CD4-positive, alpha-beta T cell treated with Interferon alpha-2 for 1 hour (primary cell): ENCODE data around the gene TMEM242.

Experiments used
- DNase-seq, 2 donors: peaks; one replicate each; pipeline ENCODE4 v3.0.0-alpha.2; 2020 to 2022

Gene TMEM242

DNA sequence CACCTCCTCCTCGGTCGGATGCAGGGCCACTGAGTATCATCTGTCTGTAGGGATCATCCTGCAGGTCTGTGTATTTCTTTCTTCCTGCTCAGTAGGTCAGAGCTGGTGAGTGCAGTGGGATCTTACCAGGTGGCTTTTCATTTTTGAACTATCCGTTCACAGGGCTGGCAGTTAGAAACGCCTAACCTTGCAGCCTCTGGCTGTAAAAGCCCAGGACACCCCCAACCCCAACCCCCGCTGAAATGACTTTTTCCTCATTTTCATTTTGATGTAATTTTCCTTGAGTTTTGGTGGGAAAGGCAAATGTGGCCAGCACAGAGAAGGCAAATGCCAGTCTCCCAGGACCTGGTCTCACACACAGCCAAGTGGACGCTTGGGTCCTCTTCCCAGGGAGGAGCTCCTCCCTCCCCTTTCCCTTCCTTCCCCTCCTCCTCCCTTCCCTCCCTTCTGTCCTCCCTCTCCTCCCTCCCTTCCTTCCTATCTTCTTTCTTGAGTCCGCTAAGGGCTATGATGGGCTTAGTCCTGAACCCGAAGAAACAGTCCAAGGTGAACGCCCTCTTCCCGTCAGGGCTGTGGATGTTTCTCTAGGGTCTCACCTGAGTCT is 36.0 kb downstream of the TMEM242 start:
- no peak for DNase-seq

DNA sequence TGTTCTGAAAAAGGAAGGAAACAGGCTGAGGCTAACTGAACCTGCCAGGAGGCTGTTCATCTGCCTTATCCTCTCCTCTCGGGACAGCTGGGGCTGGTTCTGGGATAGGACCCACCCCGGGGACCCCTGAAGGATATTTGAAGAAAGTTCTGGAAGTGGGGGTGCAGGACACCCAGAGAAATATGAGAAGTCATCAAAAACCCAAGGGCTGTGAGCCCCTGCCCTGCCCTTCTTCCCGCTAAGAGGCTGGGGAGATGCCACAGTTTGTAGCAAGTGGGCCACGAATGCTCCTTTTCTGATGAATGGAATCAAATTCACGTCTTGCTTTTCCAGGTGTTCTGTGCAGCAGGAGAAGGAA is 37.9 kb downstream of the TMEM242 start:
- DNase-seq: no peak

DNA sequence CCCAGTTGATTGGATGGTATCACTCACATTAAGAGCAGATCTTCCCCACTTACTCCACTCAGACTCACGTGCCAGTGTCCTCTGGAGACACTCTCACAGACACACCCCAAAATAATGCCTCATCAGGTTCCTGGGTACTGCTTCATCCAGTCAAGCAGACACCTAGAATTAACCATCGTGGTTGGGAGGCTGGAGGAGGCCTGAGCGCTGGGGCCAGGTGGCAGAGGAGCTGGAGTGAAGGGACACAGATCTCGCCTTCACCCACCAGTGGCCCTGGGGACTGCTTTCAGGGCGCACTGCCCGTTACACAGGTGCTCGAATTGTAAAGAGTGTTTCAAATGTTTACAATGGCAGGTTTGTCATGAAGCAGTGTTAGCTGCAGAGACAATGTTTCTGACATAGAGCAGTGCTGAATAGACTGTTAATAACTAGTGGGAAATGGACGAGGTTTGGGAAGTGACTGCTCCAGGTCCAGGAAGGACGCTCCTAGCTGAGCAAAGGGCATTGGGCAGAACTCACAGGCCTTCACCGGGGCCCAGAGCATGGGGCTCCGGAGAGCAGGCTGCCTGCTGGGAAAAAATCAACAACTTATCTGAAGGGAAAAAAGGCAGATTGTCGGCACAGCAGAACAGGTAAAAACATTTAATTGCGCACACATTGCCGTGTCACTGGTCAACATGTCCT is 38.4 kb downstream of the TMEM242 start:
- no peak for DNase-seq

DNA sequence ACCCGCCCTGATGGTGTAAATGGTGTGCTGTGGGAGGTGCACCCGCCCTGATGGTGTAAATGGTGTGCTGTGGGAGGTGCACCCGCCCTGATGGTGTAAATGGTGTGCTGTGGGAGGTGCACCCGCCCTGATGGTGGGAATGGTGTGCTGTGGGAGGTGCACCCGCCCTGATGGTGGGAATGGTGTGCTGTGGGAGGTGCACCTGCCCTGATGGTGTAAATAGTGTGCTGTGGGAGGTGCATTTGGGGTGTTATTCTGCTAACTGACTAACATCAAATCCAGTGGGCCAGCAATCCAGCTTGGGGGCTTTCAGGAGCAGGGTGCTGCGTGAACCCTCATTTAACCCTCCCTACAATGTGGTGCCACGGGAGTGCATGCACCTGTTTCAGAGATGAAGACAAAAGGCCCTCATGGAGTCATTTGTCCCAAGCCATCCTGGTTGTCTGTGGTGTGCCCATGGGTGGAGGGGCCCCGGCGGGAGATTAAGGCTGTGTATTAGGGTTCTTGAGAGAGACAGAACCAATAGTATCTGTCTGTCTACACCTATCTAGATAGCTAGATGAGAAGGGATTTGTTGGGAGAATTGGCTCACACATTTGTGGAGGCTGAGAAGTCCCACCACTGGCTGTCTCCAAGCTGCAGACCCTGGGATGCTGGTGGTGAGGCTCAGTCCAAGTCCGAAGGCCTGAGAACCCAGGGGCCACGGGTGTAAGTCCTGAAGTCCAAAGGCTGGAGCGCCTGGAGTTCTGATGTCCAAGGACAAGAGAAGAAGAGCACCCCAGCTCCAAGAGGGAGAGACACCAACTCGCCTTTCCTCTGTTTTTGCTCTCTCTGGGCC is 39.2 kb downstream of the TMEM242 start:
- DNase-seq: no peak

DNA sequence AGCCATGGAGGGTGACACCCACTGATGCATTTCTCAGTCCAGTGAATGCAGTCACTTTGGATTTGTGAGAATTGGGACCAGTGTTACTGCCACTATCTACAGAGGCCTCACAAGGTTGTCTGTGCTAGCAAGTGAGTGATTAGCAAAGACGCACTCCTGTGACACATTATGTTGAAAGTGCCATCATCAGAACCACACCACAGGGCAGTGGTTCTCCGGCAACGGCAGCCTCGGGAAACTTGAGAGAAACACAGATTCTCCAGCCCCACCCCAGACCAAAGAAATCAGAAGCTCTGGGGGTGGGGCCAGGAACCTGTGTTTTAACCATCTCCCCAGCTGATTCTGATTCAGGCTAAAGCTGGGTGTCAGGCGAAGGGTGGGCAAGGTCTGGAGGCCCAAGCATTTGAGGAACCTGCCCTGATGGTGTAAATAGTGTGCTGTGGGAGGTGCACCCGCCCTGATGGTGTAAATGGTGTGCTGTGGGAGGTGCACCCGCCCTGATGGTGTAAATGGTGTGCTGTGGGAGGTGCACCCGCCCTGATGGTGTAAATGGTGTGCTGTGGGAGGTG is 39.9 kb downstream of the TMEM242 start:
- DNase-seq: no peak

DNA sequence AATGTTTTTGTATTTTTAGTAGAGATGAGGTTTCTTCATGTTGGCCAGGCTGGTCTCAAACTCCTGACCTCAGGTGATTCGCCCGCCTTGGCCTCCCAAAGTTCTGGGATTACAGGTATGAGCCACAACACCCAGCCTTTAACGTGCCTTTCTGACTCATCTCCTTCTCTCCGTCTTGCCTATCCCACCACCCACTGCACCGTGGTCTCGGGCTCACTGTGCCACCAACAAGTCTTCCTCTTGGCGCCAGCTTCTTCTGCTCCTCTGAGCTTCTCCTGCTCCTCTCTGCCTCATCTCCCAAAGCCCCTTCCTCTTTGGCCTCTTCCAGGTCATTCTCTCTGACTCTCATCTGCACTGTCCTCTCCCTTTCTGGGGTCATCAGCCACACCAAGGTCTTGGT is 41.0 kb downstream of the TMEM242 start:
- no peak for DNase-seq

DNA sequence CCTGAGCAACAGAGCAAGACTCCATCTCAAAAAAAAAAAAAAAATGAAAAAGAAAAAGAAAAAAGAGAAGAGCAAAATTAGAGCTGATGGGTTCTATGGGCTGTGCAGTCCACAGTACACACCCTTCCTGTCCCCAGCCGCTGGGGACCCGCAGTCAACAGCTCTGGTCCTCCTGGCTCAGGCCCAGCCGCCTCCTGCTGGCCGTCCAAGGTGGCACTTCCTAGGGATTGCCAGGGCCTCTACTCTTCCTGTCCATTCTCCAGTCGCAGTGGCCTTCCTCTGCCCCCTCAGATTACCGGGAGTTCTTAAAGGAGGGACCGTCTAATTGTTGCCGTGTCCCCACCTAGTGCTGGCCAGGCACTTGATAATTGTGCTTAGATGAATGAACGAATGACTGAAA is 41.7 kb downstream of the TMEM242 start:
- no peak for DNase-seq

DNA sequence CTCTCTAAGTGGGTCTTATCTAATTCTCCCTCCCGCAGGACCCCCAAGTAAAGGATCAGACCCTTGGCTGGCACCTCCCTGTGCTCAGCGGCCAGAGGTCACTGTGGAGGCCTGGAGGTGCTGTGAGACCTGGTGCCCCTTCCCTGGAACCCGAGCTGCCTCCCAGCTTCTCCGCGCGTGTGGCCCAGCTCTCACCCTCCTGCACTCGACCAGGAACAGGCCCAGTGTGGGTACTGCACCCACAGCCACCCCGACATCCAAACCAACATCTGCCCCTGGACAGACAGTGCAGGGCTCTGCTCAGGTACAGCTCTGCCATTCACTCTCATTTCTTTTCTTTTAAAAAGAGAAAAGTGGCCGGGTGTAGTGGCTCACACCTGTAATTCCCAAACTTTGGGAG is 42.4 kb downstream of the TMEM242 start:
- no peak for DNase-seq

DNA sequence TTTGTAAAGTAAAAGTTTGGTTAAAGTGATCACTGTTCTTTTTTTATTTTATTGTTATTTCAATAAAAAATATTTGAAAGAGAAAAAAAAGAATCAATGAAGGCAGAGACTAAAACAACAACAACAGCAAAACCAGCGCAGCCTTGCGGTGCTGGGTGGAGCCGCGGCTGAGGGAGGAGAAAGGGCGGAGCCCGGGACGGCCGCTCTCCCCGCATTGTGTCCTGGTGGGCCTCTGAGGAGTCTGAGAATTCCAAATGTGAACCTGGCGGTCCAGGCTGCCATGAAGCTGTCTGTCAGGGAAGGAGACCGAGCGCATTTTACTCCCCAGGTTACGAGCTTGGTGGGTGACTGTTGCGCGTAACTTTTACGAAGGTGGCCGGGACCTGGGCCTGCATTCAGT is 43.2 kb downstream of the TMEM242 start:
- no peak for DNase-seq

DNA sequence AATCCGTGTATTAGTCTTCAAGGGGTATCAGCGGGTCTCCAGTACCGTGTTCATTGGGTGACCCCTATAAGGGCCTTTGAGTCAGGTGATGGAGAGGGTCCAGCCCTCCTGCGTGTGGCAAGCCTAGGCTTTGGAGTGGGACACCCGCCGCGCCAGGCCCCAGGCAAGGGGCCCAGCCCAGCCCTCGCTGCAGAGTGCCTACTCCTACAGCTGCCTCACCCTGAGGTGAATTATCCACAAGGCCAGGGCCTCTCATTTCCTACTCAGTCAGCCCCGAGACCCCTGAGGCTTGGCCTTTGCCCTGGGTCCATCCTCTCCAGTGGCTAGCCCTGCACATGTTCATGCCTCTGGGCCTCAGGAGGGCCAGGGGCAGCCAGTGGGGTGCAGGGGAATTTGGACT is 45.1 kb downstream of the TMEM242 start:
- no peak for DNase-seq

DNA sequence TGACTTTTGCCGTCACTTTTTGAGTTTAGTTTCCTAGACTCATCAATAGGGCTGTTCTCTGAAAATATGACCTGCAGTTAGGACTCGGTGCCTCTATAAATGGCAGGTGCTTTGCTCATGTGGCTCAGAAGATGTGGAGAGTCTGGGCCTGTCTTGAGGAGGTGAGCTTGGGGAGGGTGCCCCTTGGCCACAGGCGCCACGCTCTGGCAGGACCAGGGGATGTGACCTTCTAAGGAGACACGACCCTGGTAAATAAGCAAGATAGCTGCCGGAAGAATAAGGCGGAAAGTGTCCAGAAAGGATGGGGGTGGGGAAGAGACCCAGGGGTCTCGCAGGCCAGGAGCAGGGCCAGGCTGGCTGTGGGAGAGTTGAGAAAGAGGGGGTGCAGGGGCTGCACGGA is 46.6 kb downstream of the TMEM242 start:
- no peak for DNase-seq

DNA sequence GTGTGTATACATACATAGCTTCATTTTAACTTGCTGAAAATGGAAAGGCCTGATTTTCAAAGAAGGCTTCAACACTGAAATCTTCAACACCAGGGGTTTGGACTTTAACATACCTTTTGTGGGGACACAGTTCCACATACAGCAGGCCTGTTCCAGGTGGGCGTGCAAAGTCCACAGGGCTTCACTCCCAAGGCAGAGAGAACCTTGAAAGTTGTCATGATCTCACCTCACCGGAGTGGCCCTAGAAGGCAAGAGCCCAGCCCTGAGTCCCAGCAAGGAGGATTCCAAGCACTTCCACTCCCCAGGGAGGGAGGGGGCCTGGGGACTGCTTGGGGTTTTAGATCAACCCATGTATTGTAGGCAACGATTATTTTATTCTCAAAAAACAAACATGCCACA is 47.2 kb downstream of the TMEM242 start:
- DNase-seq: no peak

DNA sequence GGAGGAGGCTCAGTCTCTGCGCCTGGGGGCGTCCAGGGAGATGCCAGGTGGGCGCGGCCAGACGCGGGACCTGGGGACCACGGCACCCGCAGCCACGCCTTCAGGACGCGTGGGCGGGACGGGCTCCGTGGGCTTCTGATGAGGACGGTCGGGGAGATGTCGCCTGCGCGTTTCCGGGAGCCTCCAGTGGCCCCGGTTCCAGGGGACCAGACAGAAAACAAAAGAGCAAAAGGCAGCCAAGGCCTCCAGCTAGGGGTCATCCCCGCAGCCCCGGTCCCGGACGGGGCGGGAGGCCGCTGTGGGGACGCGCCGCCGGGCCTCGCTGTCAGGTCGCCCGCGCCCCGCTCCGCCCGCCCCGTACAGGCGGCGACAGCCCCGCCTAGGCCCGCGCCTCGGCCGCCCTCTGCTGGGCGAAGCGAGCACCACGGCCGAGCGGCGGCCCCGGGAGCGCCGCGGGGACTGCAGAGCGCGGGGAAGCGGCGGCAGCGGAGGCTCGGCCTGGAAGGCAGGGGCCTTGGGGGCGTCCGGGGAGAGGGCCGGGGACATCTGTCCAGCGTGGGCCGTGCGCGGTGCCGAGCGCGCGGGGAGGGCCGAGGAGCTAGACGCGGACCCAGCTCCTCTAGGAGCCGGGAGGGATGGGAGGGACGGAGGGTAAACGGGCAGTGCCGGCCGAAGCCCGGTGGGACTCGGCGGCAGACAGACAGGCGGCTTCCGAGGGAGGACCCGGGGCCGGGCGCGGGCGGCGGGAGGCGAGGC is 48.7 kb downstream of the TMEM242 start:
- DNase-seq: peak; percentile 72 to 84

DNA sequence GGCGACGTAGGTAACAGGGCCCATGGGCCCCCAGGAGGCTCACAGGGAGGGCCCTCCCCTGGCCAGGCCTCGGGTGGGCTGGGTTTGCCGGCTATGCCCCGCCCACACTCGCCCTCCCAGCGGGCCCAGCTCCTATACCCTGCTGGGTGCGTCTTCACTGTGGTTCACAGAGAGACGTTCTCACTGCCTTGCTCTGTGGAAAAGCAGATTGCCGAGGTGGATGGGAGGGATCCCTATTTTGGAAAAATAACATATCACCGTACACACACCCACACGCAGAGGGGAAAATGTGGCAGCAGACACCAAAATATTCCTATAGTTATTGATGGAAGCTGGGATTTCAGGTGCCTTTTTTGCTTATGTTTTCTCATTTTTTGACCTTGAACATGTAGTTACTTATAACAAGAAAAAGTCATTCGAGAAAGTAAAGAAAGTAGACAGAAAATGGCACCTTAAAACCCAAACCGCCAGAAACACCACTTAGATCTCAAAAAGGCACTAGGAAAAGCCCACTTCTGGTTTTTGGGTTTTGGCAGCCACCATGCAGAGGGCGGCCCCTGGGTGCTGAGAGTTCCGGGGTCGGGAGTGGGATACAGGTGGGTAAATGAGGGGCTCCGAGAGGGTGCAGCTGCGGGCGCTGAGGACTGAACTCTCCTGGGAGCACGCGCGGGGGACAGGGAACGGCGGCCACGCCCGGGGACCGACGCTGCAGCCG is 49.4 kb downstream of the TMEM242 start:
- peak; percentile 67 to 79 for DNase-seq

DNA sequence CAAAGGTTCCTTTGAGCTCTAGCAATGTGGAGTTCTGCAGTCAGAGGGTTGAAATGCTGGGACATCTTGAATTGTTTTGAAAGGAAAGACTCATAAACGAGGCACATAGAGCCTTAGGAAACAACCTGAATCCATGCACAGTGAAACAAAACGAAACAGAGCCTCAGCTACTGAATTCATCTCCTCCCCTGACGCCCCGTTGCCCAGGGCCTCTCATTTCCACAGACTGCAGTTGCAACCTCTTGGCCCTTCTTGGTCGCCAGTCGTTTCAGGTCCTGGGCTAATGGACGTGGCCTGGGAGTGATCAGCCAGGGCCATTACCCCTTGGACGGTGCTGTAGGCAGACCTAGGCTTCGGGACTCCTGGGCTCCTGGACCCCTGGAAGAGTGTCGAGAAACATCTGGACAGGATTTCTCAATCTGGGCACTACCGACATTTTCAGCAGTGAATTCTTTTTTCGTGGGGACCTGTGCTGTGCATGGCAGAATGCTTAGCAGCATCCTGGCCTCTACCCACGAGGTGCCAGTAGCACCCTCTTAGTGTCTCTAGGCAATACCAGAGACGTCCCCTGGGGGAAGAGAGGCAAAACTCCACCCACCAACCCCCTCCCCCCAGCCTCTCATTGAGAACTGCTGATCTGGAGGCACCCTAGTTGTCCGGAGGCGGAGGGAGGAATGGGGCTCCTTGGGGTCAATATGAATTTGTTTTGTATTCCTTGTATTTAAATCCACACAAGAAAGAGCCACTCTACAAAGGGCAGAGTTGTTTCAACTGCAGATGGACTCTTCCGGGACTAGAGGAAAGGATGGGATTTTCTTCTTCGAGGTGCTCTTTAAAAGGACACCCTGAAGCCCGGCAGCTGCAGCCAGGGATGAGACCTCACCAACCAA is 50.2 kb downstream of the TMEM242 start:
- peak; percentile 36 to 49 for DNase-seq

DNA sequence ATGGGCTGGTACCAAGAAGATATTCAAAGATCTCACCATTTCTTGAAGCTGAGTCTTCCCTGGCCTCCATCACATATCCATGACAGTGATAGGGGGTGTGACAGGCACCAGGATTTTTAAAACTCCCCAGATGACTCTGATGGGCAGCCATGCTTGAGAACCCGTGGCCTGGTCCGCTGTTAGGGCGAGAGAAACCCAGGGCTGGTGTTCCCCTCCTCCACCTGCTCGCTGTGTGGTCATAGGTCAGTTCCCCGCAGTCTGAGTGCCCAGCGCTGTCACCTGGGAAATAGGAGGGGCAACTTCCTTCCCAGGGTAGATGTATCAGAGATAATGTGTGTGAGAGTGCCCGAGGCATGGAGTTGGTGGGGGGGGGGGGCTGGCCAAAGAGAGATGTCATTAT is 50.9 kb downstream of the TMEM242 start:
- no peak for DNase-seq

DNA sequence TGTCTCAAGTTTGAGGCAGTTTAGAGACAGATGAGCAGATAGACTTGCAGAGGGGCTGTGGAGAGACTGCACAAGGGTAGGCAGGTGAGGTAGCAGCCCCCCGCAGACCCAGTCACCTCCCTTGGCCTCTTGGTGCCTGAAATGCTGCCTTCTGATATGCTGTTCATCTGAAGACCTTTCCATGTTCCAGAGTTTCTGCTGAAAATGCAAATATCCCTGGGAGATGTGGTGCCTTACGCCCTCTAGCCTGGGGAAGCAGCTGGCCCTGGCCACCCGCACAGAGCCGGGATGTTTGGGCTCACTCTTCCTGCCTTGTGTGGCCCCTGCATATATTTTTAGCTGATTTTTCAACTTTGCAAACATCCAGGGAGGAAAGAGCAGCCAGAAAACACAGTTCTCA is 51.4 kb downstream of the TMEM242 start:
- no peak for DNase-seq

DNA sequence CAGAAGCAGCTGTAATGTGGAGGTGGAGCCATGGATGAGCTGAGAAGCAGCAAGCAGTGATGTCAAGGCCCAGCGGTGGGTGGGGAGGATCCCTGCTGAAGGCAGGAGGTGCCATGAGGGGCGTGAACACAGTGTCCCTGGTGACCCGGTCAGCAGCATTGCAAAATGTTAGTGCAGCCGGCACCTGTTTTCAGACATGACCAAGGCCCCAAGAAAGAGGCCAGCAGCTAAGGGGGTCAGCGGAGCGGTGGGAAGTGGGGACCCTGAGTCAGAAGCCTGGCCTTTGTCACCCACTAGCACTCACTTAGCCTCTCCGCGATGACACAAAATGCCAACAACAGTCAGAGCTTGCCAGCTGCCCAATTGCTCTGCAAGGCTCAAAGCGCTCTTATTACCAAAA is 51.9 kb downstream of the TMEM242 start:
- DNase-seq: no peak

DNA sequence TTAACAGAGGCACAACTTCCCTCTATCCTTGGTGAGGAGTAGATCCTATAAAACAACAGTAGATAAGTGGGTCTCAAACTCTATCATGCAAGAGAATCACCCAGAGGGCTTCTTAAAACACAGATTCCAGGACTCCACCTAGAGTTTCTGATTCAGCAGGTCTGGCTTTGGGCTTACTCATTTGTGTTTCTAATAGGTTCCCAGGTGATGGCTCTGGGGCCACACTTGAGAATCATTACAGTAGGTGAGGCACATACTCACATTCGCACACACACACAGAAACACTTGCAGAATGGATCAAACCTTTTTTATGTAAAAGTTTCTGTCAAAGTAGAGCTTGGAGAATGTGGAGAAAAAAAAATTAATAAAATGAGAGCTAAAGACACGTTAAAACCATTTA is 52.4 kb downstream of the TMEM242 start:
- no peak for DNase-seq

DNA sequence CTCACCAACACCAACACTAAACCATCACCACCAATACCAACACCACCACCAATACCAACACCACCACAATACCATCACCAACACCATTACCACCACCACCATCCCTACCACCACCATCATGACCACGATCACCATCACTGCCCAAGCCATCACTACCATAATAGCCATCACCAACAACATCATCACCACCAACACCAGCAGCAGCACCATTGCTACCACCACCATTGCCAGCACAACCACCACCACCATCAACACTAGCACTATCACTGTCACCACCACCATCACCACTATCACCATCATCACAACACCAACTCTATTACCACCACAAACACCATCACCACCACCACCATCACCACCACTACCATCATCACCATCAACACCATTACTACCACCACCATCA is 53.0 kb downstream of the TMEM242 start:
- no peak for DNase-seq

DNA sequence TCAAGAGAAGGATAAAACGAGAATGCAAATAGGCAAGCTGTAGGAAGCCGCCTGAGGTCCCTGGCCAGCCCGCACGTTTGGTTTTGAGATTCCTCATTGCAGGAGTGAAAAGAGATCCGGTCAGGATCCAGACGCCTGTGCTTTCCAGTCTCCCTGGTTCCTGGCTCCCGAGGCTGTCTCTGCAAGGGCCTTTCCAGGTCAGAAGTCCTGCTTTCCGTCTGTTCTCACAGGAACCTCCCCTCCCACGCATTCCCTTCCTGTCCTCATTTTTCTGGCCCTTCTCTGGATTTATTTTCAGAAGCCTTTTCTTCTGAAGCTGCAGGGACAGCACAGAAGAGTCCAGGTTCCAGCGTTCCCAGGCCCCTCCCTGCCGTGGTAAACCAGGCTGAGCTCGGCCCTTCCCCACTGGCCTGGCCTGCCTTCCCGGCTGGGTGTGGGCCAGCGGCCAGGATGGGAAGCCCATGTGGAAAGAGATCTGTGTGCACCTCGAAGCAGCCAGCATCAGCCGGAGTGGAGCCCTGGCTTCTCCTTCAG is 54.0 kb downstream of the TMEM242 start:
- no peak for DNase-seq
